IPS-18c (cell line): Measurements from ENCODE around the gene NT5C2.
A peak's percentile ranks its signal among the peaks of the same experiment; 100 is the strongest.
"Not testable (repeated sequence)": the region's sequence is repeated elsewhere in the genome, so short reads cannot be mapped to it uniquely, and the experiment has no call there.

ENCODE experiments used
- H3K4me3 ChIP-seq: 2 replicates; pipeline ENCODE4 v1.7.0; 2013; ENCODE audit warnings: low read depth, mild to moderate bottlenecking, low read length, moderate library complexity; ENCODE audit not compliant: insufficient read depth
- H3K9me3 ChIP-seq: one replicate; pipeline ENCODE4 v1.6.1; 2013; ENCODE audit warnings: mild to moderate bottlenecking, low read length, moderate library complexity; ENCODE audit not compliant: control insufficient read depth, insufficient read depth

NT5C2 gene

DNA sequence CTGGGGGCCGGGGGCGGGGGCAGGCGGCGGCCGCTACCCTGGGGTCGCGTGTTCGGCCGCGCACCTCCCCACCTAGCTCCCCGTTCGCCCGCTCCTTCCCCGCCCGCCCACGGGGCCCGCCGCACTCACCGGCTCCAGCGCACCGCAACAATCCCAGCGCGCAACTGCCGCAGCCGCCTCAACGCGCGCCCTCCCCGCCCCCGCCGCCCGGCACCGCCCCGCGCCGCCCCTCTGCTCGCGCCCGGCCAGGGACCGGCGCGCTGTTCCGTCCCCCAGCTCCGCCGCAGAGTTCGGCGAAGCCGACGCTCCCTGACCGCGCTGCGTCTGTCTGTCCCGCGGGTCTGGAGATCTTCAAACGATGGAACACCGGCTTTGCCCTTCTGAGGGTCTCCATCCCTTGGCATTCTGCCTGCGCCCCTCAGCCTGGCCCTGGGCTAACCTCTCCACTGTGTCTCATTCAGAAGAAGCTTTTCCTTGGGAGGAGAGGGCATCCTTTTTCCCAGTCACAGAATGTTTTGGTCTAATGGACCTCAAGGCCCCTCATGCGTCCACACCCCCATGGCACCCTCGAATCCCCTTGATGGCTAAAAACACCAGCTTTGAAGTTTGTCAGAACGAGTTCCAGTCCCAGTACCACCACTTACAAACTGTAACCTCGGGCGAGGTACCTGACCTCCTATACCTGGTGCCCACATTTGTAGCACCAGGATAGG lies at the start of gene NT5C2:
TSS of gene NT5C2 (minus strand) at position 166 of the 713 bp plus-strand sequence. CDS start 18,314 bp downstream, outside the sequence.
- Histone ChIP-seq H3K9me3 (no peaks in the 10 kb centered on the region), H3K4me3 (peak within 1 kb of the TSS; percentile 79)

DNA sequence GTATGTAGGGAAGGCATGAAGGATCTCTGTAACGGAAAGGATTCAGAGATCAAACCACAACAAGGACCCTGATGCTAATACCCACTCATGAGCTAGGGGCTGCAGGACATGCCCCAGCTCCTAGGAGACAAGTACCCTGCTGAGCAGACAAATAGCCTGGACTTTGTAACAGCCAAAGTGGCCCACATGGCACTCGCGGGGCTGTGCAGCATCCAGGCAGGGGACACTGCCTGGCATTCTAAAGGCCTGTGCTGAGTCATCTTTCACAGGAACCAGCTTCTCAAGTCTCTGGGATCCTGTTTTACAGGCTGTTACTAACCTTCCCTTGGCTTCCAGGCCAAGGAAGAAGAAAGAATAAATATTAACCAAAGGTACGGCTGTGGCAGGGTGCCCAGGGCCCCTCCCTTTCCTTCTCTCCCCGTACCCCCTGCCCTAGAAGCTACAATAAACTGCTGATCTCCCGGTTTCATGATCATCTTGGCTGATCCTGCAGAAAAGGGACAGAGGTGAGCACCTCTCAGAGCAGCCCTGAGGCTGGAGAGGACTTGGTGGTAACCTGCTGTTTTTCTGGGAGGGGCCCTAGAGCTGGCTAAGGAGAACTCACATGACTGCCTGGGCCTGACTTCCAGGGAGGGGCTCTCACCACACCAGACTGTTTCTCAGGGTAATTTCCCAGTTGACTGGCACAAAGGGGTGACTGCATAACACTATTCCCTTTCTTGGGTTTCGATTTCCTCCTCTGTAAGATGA lies 48.4 kb upstream of the NT5C2 start:
- H3K4me3 ChIP-seq, result no peak overlapping the region
- no peaks in the 10 kb centered on the region for H3K9me3 ChIP-seq

DNA sequence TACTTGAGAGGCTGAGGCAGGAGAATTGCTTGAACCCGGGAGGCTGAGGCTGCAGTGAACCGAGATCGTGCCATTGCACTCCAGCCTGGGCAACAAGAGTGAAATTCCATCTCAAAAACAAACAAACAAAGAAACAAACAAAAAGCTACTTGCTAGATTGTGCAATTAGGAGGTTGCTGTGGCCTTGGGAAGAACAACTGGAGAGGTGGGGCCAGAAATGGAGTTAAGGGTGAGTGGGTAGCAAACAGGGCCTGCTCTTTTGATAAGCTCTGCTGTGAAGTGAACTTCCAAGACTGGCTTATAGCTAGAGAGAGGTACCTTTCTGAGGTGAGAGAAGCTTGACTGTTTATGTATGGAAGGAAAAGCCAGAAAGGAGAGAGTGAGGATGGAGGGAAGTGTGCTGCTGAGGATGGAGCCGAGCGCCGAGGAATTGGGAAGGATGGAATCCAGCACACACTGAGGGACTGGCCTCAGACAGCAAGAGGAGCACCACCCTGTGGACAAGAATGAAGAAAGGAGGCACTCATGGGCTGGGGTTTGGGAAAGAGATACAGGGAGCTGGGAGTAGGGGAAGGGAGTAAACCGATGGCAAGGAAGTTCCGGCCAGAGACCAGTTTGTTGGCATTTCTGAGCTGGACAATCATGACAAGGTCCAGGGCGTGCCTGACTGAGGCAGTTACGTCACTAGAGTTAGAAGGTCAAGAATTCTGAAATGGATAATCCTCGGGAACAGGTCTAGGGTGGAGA lies 45.6 kb upstream of the NT5C2 start:
- H3K4me3 ChIP-seq, result no peak overlapping the region
- H3K9me3 ChIP-seq, result no peaks in the 10 kb centered on the region

DNA sequence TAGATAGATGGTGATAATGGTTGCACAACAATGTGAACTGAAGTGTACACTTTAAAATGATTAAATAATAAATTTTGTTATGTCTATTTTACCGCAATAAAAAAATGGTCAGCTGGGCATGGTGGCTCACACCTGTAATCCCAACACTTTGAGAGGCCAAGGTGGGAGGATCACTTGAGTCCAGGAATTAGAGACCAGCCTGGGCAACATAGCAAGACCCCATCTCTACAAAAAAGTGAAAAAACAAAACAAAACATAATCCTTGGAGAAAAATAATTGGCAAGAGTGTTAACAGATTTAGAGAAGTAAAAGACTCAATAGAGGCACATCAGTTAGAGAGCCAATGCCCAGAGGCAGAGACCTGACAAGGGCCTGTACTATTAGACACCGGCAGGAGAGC lies 42.7 kb upstream of the NT5C2 start:
- no peaks in the 10 kb centered on the region for H3K9me3 ChIP-seq
- no peak overlapping the region for H3K4me3 ChIP-seq

DNA sequence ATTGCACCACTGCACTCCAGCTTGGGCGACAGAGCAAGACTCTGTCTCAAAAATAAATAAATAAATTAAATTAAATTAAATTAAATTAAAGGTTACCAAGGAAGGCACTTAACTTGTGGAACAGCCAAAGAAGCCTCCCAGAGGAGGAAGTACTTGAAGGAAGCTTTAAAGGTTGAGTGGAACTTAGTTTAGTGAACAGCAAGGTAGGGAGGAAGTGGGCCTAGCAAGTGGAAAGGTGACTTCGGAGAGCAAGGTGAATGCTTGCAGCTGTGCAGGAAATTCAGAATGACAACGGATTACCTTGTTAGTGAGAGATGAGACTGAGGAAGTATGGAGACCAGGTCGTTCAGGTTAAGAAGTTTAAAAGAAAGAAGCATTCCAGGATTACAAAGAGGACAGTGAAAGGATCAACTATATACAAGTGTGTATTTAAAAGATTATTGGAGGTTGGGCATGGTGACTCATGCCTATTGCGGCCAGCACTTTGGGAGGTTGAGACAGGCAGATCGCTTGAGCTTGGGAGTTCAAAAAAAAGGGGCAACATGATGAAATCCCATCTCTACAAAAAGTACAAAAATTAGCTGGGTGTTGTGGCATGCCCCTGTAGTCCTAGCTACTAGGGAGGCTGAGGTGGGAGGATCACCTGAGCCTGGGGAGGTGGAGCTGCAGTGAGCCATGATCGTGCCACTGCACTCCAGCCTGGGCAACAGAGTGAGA lies 39.9 kb upstream of the NT5C2 start:
- Histone ChIP-seq H3K9me3 (no peaks in the 10 kb centered on the region), H3K4me3 (no peak overlapping the region)

DNA sequence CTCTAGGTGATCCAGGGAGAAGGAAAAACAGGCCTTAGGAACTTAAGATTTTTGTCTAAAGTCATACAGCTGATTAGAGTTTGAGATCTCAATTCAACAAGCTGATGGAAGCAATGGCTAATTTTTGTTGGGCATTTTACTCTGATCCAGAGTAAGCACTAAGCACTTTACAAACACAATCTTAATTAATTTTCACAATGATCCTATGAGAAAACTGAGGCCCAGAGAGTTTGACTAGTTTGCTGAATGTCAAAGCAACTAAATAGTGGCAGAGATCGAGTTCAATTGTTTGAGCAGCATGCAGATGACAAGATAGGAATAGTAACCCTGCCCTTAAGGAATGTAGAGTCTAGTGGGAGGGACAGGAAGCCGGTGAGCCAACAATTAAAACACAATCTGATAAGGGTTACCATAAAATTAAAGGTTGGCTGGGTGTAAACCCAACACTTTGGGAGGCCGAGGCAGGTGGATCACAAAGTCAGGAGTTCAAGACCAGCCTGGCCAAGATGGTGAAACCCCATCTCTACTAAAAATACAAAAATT lies 39.1 kb upstream of the NT5C2 start:
- H3K4me3 ChIP-seq, result no peak overlapping the region
- H3K9me3 ChIP-seq, result no peaks in the 10 kb centered on the region

DNA sequence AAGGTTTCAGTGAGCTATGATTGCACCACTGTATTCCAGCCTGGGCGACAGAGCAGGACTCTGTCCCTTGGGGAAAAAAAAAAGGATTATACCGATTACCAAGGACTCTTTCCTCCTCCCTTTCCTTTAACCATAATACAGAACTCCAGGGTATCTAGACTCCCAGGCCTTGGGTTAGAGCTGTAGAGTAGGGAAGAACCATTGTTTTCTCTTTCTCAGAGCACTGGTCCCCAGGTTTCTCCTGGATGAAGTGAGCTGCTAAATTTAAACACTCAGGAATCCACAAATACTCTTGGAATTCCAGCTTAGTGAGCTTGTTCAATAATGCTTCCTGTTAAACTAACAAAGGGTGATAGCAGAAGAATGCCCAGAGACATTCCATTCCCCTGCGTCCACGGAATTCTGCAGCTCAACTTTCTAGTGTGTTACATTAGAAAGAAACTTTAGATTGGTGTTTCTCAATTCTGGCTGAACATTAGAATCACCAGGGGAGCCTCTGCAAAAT lies 38.0 kb upstream of the NT5C2 start:
- Histone ChIP-seq H3K4me3 (no peak overlapping the region), H3K9me3 (no peaks in the 10 kb centered on the region)

DNA sequence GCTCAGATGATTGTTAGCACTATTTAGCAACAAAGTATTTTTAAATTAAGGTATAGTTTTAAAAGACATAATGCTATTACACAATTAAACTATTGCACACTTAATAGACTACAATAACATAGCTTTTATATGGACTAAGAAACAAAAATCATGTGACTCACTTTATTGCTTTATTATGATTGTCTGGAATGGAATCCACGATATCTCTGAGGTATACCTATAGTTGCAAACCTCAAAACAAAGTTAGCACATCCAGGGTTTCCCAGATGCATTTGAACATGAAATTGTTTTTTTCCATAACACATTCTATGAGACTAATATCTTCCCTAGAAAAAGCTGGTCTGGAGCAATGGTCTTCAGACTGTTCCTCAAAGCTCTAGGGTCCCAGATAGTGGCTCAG lies 34.3 kb upstream of the NT5C2 start:
- H3K4me3 ChIP-seq, result no peak overlapping the region

DNA sequence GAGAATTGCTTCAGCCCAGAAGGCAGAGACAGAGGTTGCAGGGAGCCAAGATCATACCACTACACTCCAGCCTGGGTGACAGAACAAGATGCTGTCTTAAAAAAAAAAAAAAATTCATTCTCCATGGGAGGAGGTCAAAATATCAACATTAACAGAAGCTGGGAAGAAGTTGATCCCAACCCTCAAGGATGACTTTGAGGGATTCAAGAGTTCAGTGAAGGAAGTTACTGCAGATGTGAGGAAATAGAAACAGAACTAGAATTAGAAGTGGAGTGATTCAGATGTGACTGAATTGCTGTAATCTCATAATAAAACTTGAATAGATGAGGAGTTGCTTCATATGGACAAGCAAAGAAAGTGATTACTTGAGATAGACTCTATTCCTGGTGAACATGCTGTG lies 32.9 kb upstream of the NT5C2 start:
- Histone ChIP-seq H3K9me3 (peaks cover 13% of the 10 kb centered on the region), H3K4me3 (no peak overlapping the region)

More for the DNA sequence above, 34.3 kb upstream of the NT5C2 start:
- peaks cover 13% of the 10 kb centered on the region for H3K9me3 ChIP-seq

DNA sequence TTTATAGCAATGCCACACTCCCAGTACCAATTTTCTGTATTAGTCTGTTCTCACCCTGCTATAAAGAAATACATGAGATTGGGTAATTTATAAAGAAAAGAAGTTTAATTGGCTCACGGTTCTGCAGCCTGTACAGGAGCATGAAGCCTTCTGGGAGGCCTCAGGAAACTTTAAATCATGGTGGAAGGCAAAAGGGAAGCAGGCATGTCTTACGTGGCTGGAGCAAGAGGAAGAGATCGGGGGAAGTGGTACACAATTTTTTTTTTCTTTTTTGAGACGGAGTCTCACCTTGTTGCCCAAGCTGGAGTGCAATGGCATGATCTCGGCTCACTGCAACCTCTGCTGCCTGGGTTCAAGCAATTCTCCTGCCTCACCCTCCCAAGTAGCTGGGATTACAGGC lies 31.6 kb upstream of the NT5C2 start:
- H3K4me3 ChIP-seq, result not testable (repeated sequence)
- peaks cover 13% of the 10 kb centered on the region for H3K9me3 ChIP-seq

DNA sequence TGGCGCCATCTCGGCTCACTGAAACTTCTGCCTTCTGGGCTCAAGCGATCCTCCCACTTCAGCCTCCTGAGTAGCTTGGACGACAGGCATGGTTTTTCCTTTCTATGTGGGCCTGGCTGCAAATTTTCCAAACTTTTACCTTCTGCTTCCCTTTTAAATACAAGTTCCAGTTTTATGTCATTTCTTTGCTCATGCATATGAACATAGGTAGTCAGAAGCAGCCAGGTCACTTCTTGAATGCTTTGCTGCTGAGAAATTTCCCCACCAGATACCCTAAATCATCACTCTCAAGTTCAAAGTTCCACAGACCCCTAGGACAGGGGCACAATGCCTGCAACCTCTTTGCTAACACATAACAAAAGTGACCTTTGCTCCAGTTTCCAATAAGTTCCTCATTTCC lies 31.1 kb upstream of the NT5C2 start:
- Histone ChIP-seq H3K4me3 (no peak overlapping the region), H3K9me3 (peaks cover 13% of the 10 kb centered on the region)

DNA sequence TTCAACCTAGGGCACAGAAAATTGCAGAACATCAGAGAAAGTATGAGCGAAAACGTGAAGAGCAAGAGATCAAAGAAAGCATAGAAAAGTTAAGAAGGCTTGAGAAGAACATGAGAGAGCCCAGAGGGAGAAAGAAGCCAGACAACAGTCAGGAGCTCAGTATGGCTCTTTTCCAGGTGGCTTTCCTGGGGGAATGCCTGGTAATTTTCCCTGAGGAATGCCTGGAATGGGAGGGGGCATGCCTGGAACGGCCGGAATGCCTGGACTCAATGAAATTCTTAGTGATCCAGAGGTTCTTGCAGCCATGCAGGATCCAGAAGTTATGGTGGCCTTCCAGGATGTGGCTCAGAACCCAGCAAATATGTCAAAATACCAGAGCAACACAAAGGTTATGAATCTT lies 23.3 kb upstream of the NT5C2 start:
- H3K4me3 ChIP-seq, H3K9me3 ChIP-seq: not testable (repeated sequence)

DNA sequence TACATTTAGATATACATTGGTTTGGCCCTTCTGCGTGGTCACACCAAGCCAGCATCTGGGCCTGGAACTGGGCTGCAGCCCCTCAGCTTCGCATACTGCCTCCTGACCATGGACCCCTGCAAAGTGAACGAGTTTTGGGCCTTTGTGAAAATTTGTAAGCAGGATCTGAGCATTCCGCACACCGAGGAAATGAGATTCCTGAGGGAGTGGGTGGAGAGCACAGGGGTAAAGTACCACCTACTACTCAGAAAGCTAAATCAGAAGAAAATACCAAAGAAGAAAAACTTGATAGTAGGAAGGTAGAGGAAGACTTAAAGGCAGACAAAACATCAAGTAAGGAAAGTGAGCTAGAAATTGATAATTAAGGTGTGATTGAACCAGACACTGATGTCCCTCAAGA lies 22.5 kb upstream of the NT5C2 start:
- H3K9me3 ChIP-seq, result no peaks in the 10 kb centered on the region
- H3K4me3 ChIP-seq, result no peak overlapping the region

DNA sequence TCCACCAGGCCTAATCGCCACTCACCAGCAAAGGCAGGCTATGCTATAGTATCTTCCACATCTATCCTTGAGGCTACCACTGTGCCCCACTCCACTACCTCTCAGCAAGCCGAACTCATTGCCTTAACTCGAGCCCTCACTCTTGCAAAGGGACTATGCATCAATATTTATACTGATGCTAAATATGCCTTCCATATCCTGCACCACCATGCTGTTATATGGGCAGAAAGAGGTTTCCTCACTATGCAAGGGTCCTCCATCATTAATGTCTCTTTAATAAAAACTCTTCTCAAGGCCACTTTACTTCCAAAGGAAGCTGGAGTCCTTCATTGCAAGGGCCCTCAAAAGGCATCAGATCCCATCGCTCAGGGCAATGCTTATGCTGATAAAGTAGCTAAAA lies 17.2 kb upstream of the NT5C2 start:
- H3K9me3 ChIP-seq, H3K4me3 ChIP-seq: not testable (repeated sequence)

DNA sequence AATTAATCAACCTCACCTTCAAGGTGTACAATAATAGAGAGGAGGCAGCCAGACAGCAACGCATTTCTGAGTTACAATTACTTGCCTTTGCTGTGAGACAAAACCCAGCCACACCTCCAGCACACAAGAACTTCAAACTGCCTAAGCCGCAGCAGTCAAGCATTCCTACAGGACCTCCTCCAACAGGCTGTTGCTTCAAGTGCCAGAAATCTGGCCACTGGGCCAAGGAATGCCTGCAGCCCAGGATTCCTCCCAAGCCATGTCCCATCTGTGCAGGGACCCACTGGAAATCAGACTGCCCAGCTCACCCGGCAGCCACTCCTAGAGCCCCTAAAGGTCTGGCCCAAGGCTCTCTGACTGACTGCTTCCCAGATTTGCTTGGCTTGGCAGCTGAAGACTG lies 14.6 kb upstream of the NT5C2 start:
- H3K4me3 ChIP-seq, H3K9me3 ChIP-seq: not testable (repeated sequence)

DNA sequence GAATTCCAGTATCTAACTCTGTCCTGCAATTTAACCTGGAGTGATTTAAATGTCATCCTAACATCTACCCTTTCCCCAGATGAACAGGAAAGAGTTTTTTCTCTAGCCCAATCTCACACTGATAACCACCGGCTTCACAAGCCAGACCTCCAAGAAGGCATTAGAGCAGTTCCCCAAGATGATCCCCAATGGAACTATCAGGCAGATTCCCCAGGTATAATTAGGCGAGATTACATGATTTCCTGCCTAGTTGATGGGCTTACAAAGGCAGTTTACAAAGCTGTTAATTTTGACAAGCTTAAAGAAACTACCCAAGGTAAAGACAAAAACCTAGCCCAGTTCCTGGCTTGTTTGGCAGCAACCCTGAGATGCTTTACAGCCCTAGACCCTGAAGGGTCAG lies 14.1 kb upstream of the NT5C2 start:
- Histone ChIP-seq H3K4me3 (no peak overlapping the region), H3K9me3 (peaks cover 6% of the 10 kb centered on the region)

DNA sequence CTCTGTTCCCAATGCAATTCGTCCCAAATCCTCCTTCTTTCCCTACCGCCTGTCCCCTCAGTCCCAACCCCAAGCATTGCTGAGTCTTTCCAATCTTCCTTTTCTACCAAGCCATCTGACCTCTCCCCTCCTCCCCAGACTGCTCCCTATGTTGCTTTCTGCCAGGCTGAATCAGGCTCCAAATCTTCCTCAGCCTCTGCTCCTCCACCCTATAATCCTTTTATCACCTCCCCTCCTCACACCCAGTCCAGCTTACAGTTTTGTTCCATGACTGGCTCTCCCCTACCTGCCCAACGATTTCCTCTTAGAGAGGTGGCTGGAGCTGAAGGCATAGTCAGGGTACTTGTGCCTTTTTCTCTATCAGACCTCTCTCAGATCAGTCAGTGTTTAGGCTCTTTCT lies 13.6 kb upstream of the NT5C2 start:
- H3K9me3 ChIP-seq, H3K4me3 ChIP-seq: not testable (repeated sequence)
